Measurements from ENCODE around the gene TMEM43. TPM values are rescaled to one million over a fixed set of nuclear protein-coding genes. Genes with fewer than 3 reads are reported as not detected.

Gene TMEM43
- total RNA-seq, 1 experiment from 2014 or later: 32.4 TPM

DNA sequence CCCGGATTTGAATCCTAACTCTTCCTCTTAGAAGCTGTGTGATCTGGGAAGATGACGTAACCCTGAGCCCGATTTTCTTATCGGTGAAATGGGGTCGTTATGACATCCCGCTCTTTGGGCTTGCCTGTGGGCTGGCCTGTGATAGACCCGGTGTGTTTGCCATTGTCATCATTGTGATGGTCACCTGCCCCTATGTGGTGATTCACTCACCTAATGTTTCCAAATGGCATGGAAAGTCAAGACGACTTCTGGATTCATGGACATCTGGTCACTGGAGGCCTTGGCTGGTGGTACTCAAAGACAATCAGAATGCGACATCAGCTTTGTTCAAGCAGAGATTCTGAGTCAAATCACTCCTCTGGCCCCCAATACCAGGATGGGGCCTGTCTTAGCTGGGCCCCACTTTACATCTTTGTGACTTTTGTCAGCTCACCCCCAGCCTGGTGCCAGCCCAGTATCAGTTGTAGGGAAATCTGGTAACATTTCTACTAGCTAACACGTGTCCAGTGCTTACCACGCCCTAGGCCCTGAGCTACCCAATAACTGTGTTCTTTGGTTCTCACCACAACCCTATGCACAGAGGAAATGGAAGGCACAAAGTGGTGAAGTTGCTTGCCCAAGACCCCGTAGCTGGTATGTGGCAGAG lies 2.8 kb downstream of the TMEM43 start:
- H3K36me3 ChIP-seq (ENCODE audit: control insufficient read depth in 1 of 2, insufficient read depth in 2 of 2, low read length in 2 of 2): peaks cover 15 to 22% of the 10 kb centered on the region in 2 experiments; a peak in 3 of 4 replicates
- no peak overlapping the region for H3K4me2 ChIP-seq (ENCODE audit: low read length)
- H3K9me3 ChIP-seq (ENCODE audit: control insufficient read depth in 1 of 2, insufficient read depth in 1 of 2, low read depth in 1 of 2, low read length in 2 of 2): no peaks in the 10 kb centered on the region
- ATAC-seq (no peak), DNase-seq (ENCODE audit: low read depth, low spot score) (no peak)
- no peak overlapping the region for H3K4me3 ChIP-seq (replicated peaks in 1 of 2; ENCODE audit: low read depth in 1 of 2, low read length in 2 of 2)
- TF ChIP-seq SRF (IDR thresholded peaks at IDR 0.05; ENCODE audit: low read depth) (no peak), ZFX (IDR thresholded peaks at IDR 0.05) (no peak), SP1 (IDR thresholded peaks at IDR 0.05; ENCODE audit: low read depth) (no peak), POLR2AphosphoS5 (IDR thresholded peaks at IDR 0.05; ENCODE audit: low read depth, low read length) (no peak), TCF7L2 (IDR thresholded peaks at IDR 0.05; ENCODE audit: borderline replicate concordance, extremely low read depth, insufficient read depth, insufficient read length) (no peak), EGR1 (IDR thresholded peaks at IDR 0.05; ENCODE audit: low read depth) (no peak), POLR2A (IDR thresholded peaks at IDR 0.05; ENCODE audit: borderline replicate concordance, extremely low read depth, insufficient read depth, insufficient read length) (no peak), RAD21 (IDR thresholded peaks at IDR 0.05; ENCODE audit: low read depth) (no peak), EZH2phosphoT487 (IDR thresholded peaks at IDR 0.05; ENCODE audit: borderline replicate concordance) (no peak), ZNF274 (IDR thresholded peaks at IDR 0.05; ENCODE audit: low read depth, low read length) (no peak), YY1 (IDR thresholded peaks at IDR 0.05; ENCODE audit: extremely low read depth, insufficient replicate concordance, low read depth, low read length) (no peak), SIN3A (IDR thresholded peaks at IDR 0.05; ENCODE audit: low read depth) (no peak)
- TF ChIP-seq, protein P1, sequence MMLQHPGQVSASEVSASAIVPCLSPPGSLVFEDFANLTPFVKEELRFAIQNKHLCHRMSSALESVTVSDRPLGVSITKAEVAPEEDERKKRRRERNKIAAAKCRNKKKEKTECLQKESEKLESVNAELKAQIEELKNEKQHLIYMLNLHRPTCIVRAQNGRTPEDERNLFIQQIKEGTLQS (IDR thresholded peaks at IDR 0.05): no peak
- TF ChIP-seq, protein P2, sequence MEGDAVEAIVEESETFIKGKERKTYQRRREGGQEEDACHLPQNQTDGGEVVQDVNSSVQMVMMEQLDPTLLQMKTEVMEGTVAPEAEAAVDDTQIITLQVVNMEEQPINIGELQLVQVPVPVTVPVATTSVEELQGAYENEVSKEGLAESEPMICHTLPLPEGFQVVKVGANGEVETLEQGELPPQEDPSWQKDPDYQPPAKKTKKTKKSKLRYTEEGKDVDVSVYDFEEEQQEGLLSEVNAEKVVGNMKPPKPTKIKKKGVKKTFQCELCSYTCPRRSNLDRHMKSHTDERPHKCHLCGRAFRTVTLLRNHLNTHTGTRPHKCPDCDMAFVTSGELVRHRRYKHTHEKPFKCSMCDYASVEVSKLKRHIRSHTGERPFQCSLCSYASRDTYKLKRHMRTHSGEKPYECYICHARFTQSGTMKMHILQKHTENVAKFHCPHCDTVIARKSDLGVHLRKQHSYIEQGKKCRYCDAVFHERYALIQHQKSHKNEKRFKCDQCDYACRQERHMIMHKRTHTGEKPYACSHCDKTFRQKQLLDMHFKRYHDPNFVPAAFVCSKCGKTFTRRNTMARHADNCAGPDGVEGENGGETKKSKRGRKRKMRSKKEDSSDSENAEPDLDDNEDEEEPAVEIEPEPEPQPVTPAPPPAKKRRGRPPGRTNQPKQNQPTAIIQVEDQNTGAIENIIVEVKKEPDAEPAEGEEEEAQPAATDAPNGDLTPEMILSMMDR (IDR thresholded peaks at IDR 0.05 in 2 of 3, conservative IDR thresholded peaks at IDR 0.05 in 1 of 3; ENCODE audit: borderline replicate concordance in 1 of 3, insufficient read depth in 1 of 3, low read depth in 2 of 3, low read length in 2 of 3): no peak
- TF ChIP-seq, protein P3, sequence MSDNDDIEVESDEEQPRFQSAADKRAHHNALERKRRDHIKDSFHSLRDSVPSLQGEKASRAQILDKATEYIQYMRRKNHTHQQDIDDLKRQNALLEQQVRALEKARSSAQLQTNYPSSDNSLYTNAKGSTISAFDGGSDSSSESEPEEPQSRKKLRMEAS (IDR thresholded peaks at IDR 0.05): no peak
- TF ChIP-seq, protein P4, sequence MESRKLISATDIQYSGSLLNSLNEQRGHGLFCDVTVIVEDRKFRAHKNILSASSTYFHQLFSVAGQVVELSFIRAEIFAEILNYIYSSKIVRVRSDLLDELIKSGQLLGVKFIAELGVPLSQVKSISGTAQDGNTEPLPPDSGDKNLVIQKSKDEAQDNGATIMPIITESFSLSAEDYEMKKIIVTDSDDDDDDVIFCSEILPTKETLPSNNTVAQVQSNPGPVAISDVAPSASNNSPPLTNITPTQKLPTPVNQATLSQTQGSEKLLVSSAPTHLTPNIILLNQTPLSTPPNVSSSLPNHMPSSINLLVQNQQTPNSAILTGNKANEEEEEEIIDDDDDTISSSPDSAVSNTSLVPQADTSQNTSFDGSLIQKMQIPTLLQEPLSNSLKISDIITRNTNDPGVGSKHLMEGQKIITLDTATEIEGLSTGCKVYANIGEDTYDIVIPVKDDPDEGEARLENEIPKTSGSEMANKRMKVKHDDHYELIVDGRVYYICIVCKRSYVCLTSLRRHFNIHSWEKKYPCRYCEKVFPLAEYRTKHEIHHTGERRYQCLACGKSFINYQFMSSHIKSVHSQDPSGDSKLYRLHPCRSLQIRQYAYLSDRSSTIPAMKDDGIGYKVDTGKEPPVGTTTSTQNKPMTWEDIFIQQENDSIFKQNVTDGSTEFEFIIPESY (IDR thresholded peaks at IDR 0.05; ENCODE audit: extremely low read depth, insufficient replicate concordance, low read length): no peak
- H3K27me3 ChIP-seq (ENCODE audit: insufficient read depth, low read length): no peaks in the 10 kb centered on the region
- no TSS peak for BruUV-seq (replicated peaks)
- H4K20me1 ChIP-seq (ENCODE audit: insufficient read depth): no peaks in the 10 kb centered on the region; the same call in 1 of the 2 replicates
- H3K4me1 ChIP-seq (ENCODE audit: control insufficient read depth in 1 of 2, insufficient read depth in 2 of 2, low read length in 2 of 2): peaks cover 8 to 20% of the 10 kb centered on the region in 2 experiments; a peak in 3 of 4 replicates
- no peak overlapping the region for H3K27ac ChIP-seq (ENCODE audit: low read depth, low read length)
- no peak overlapping the region for H2AFZ ChIP-seq (ENCODE audit: low read depth, low read length, poor library complexity, severe bottlenecking)
- no peaks in the 10 kb centered on the region for H3K9me2 ChIP-seq (ENCODE audit: insufficient read depth)
- peaks cover 67% of the 10 kb centered on the region for H3K79me2 ChIP-seq (ENCODE audit: insufficient read depth, low read length)
- intact Hi-C loops (cut with micrococcal nuclease): loop anchor here (5.0 to 10.0 kb wide), 3 partner anchors 50 to 473 kb away; partner anchors contain the start of genes LSM3 and XPC
- POLR2A ChIA-PET: no interaction called here
- no peak overlapping the region for H3K9ac ChIP-seq (ENCODE audit: low read length)
- RAD21 ChIA-PET (ENCODE audit: low non-redundant PET in 1 of 2, low total read pairs in 2 of 2, uncharacterized antibody in 2 of 2, unreplicated experiment in 2 of 2): no interaction called here
- CTCF ChIA-PET: interaction anchor here (1.6 kb wide), 1 partner anchor 231 kb away, joined by 3 read pairs; no protein-coding TSS in a partner anchor
